ENCODE results near the gene KCNK5.
A peak's percentile ranks its signal among the peaks of the same experiment; 100 is the strongest.

Gene KCNK5

GRCh38 chr6:39230654-39231035, 1.4 kb upstream of the KCNK5 start:
- no peak for DNase-seq (ENCODE audit: low spot score in 2 of 2)
- H3K36me3 ChIP-seq (replicated peaks): no peaks in the 10 kb centered on the region
- H3K4me1 ChIP-seq: peaks cover 7% of the 10 kb centered on the region; the same call in 1 of the 2 replicates
- in situ Hi-C loops (cut with MboI; ENCODE audit: low sequenced_read_pairs): loop anchor here (5.0 kb wide), 1 partner anchor 72 kb away; no protein-coding TSS in a partner anchor
- no peak overlapping the region for H3K4me3 ChIP-seq
- no peaks in the 10 kb centered on the region for H3K9me3 ChIP-seq
- H3K27me3 ChIP-seq (ENCODE audit: low read depth): no peaks in the 10 kb centered on the region

GRCh38 chr6:39228111-39228971, 934 bp downstream of the KCNK5 start:
- in situ Hi-C loops (cut with MboI; ENCODE audit: low sequenced_read_pairs): no loop called here
- Histone ChIP-seq H3K36me3 (replicated peaks) (no peaks in the 10 kb centered on the region), H3K4me1 (peaks cover 7% of the 10 kb centered on the region; the same call in 1 of the 2 replicates), H3K9me3 (no peaks in the 10 kb centered on the region), H3K4me3 (peak overlapping the region; percentile 58), H3K27me3 (ENCODE audit: low read depth) (no peaks in the 10 kb centered on the region)
- DNase-seq (ENCODE audit: low spot score in 2 of 2): peak in 1 of 2 experiments; percentile 23

- no peaks in the 10 kb centered on the region for H3K27me3 ChIP-seq (ENCODE audit: low read depth)
- H3K9me3 ChIP-seq: no peaks in the 10 kb centered on the region
- no peak for DNase-seq (ENCODE audit: low spot score in 2 of 2)
- peaks cover 7% of the 10 kb centered on the region; the same call in 1 of the 2 replicates for H3K4me1 ChIP-seq
- H3K36me3 ChIP-seq (replicated peaks): no peaks in the 10 kb centered on the region
- peak overlapping the region; percentile 58 for H3K4me3 ChIP-seq
- in situ Hi-C loops (cut with MboI; ENCODE audit: low sequenced_read_pairs): no loop called here
These were observed 1.8 kb downstream of the KCNK5 start for GRCh38 chr6:39227476-39227875.

- no peak for DNase-seq (ENCODE audit: low spot score in 2 of 2)
- no peaks in the 10 kb centered on the region for H3K36me3 ChIP-seq (replicated peaks)
- H3K27me3 ChIP-seq (ENCODE audit: low read depth): no peaks in the 10 kb centered on the region
- no peaks in the 10 kb centered on the region for H3K9me3 ChIP-seq
- peaks cover 7% of the 10 kb centered on the region; the same call in 1 of the 2 replicates for H3K4me1 ChIP-seq
- in situ Hi-C loops (cut with MboI; ENCODE audit: low sequenced_read_pairs): no loop called here
- peak overlapping the region; percentile 58 for H3K4me3 ChIP-seq
These were observed 2.5 kb downstream of the KCNK5 start for GRCh38 chr6:39226639-39227329.

GRCh38 chr6:39225946-39226437, 3.3 kb downstream of the KCNK5 start:
- no peak for DNase-seq (ENCODE audit: low spot score in 2 of 2)
- no peaks in the 10 kb centered on the region for H3K9me3 ChIP-seq
- in situ Hi-C loops (cut with MboI; ENCODE audit: low sequenced_read_pairs): no loop called here
- no peaks in the 10 kb centered on the region for H3K36me3 ChIP-seq (replicated peaks)
- H3K27me3 ChIP-seq (ENCODE audit: low read depth): no peaks in the 10 kb centered on the region
- H3K4me1 ChIP-seq: peaks cover 7% of the 10 kb centered on the region; the same call in 1 of the 2 replicates
- H3K4me3 ChIP-seq: no peak overlapping the region

GRCh38 chr6:39225543-39225942, 3.7 kb downstream of the KCNK5 start:
- in situ Hi-C loops (cut with MboI; ENCODE audit: low sequenced_read_pairs): no loop called here
- Histone ChIP-seq H3K4me1 (peaks cover 7% of the 10 kb centered on the region; the same call in 1 of the 2 replicates), H3K36me3 (replicated peaks) (no peaks in the 10 kb centered on the region), H3K27me3 (ENCODE audit: low read depth) (no peaks in the 10 kb centered on the region), H3K9me3 (no peaks in the 10 kb centered on the region), H3K4me3 (no peak overlapping the region)
- DNase-seq (ENCODE audit: low spot score in 2 of 2): no peak

- H3K4me1 ChIP-seq: peaks cover 7% of the 10 kb centered on the region; the same call in 1 of the 2 replicates
- in situ Hi-C loops (cut with MboI; ENCODE audit: low sequenced_read_pairs): no loop called here
- DNase-seq (ENCODE audit: low spot score in 2 of 2): no peak
These were observed 4.6 kb downstream of the KCNK5 start for GRCh38 chr6:39224523-39225182.

GRCh38 chr6:39224011-39224410, 5.3 kb downstream of the KCNK5 start:
- no peaks in the 10 kb centered on the region for H3K9me3 ChIP-seq
- DNase-seq (ENCODE audit: low spot score in 2 of 2): no peak
- H3K27me3 ChIP-seq (ENCODE audit: low read depth): no peaks in the 10 kb centered on the region
- in situ Hi-C loops (cut with MboI; ENCODE audit: low sequenced_read_pairs): no loop called here
- no peaks in the 10 kb centered on the region for H3K36me3 ChIP-seq (replicated peaks)
- H3K4me1 ChIP-seq: peaks cover 7% of the 10 kb centered on the region; the same call in 1 of the 2 replicates
- H3K4me3 ChIP-seq: no peak overlapping the region

More at GRCh38 chr6:39224523-39225182, 4.6 kb downstream of the KCNK5 start:
- H3K4me3 ChIP-seq: no peak overlapping the region
- no peaks in the 10 kb centered on the region for H3K9me3 ChIP-seq
- H3K36me3 ChIP-seq (replicated peaks): no peaks in the 10 kb centered on the region
- no peaks in the 10 kb centered on the region for H3K27me3 ChIP-seq (ENCODE audit: low read depth)

GRCh38 chr6:39223555-39223954, 5.7 kb downstream of the KCNK5 start:
- no peaks in the 10 kb centered on the region for H3K27me3 ChIP-seq (ENCODE audit: low read depth)
- H3K4me1 ChIP-seq: peaks cover 7% of the 10 kb centered on the region; the same call in 1 of the 2 replicates
- H3K36me3 ChIP-seq (replicated peaks): no peaks in the 10 kb centered on the region
- H3K4me3 ChIP-seq: no peak overlapping the region
- no peak for DNase-seq (ENCODE audit: low spot score in 2 of 2)
- H3K9me3 ChIP-seq: no peaks in the 10 kb centered on the region
- in situ Hi-C loops (cut with MboI; ENCODE audit: low sequenced_read_pairs): no loop called here

GRCh38 chr6:39223061-39223460, 6.2 kb downstream of the KCNK5 start:
- no peak overlapping the region for H3K4me3 ChIP-seq
- in situ Hi-C loops (cut with MboI; ENCODE audit: low sequenced_read_pairs): no loop called here
- no peaks in the 10 kb centered on the region for H3K36me3 ChIP-seq (replicated peaks)
- peaks cover 7% of the 10 kb centered on the region; the same call in 1 of the 2 replicates for H3K4me1 ChIP-seq
- no peaks in the 10 kb centered on the region for H3K27me3 ChIP-seq (ENCODE audit: low read depth)
- no peak for DNase-seq (ENCODE audit: low spot score in 2 of 2)
- H3K9me3 ChIP-seq: no peaks in the 10 kb centered on the region

GRCh38 chr6:39221779-39222641, 7.3 kb downstream of the KCNK5 start:
- H3K9me3 ChIP-seq: no peaks in the 10 kb centered on the region
- no peak for DNase-seq (ENCODE audit: low spot score in 2 of 2)
- no peaks in the 10 kb centered on the region; the same call in 1 of the 2 replicates for H3K4me1 ChIP-seq
- H3K36me3 ChIP-seq (replicated peaks): no peaks in the 10 kb centered on the region
- no peaks in the 10 kb centered on the region for H3K27me3 ChIP-seq (ENCODE audit: low read depth)
- no peak overlapping the region for H3K4me3 ChIP-seq
- in situ Hi-C loops (cut with MboI; ENCODE audit: low sequenced_read_pairs): no loop called here

- no peaks in the 10 kb centered on the region for H3K27me3 ChIP-seq (ENCODE audit: low read depth)
- H3K9me3 ChIP-seq: no peaks in the 10 kb centered on the region
- no peak overlapping the region for H3K4me3 ChIP-seq
- DNase-seq (ENCODE audit: low spot score in 2 of 2): no peak
- in situ Hi-C loops (cut with MboI; ENCODE audit: low sequenced_read_pairs): no loop called here
- H3K36me3 ChIP-seq (replicated peaks): no peaks in the 10 kb centered on the region
- no peaks in the 10 kb centered on the region; the same call in 1 of the 2 replicates for H3K4me1 ChIP-seq
These were observed 8.2 kb downstream of the KCNK5 start for GRCh38 chr6:39221115-39221514.
